ENCODE measurements around the gene GPR89B. TPM values are rescaled to one million over a fixed set of nuclear protein-coding genes. Genes with fewer than 3 reads are reported as not detected.
"Not testable (repeated sequence)": the region's sequence is repeated elsewhere in the genome, so short reads cannot be mapped to it uniquely, and the experiment has no call there.

The GPR89B gene
- total RNA-seq, 1 donor from 2014 or later: 8.5 TPM

DNA sequence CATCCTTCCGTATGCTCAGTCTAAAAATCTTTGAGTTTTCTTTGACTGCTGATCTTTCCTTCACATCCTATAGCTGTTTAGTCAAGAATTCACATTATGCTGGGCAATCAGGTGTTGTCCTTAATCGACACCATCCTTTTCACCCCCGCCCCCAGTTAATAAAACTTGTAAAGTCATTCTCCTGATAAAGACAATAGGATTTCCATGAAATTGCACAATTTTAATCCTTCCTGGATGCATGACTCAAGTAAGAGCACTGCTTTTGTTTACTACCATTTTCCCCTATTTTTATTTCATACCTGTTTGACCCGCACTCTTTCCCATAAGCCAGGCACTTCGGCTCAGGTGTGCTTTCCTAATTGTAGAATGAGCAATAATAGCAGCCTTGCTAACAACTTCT, 96.7 kb downstream of the GPR89B start:
- not testable (repeated sequence) for ATAC-seq; DNase-seq (ENCODE audit: low spot score)

DNA sequence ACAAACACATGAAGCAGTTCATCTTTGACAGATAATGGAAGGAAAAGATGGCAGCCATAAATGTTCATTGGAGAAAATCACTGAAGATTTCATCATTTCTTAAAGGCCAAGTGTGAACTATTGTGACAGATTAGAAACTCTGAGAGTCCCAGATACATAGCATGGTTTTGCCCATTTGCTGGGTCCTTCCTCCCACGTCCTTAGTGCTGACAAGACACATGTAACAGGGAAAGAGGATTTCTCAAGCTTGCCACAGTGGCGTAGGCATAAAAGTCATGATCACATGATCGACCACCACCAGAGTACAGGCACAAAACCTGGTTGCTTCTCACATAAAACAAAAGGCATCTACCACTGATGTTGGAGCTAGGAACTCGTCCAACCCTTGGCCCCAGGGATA, 98.8 kb downstream of the GPR89B start:
- not testable (repeated sequence) for DNase-seq (ENCODE audit: low spot score); ATAC-seq

- not testable (repeated sequence) for DNase-seq (ENCODE audit: low spot score); ATAC-seq
Measured at GRCh38 chr1:148032247-148032646, 104.0 kb downstream of the GPR89B start.

DNA sequence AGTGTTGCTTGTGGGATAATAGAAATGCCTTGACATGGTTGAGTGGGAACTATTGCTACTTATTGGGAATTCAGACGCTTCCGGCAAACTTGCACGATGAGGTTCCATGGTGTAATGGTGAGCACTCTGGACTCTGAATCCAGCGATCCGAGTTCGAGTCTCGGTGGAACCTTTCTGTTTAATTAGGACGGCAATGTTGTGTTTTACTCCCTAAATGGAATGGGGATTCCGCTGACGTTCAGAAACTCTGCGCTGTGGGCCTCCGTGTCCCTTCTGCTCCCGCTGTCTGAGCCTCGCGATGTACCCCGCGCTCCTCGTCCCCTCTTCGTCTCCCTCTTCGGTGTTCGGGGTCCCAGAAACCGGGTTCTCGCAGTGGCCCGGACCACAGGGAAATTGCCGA, 104.5 kb downstream of the GPR89B start:
- ATAC-seq: peak; percentile 18
- not testable (repeated sequence) for DNase-seq (ENCODE audit: low spot score)

DNA sequence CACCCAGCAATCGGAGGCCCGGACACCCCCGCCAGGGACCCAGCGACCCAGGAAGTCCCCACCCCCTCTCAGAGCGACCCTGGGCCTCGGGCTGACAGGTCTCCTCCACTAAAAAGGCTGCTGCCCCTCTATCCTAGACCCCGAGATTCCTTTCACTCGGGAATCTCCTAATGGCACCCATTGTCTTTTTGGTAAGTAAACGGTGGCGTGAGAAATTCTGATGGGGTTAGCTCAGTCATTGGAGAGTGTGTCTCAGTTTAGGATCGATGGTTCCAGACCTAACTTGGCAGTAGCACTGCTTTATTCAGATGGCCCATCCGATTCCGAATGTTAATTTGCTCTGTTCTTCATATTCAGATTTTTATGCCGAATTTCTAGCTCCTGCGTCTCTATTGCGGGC, 104.9 kb downstream of the GPR89B start:
- not testable (repeated sequence) for DNase-seq (ENCODE audit: low spot score)
- peak; percentile 44 for ATAC-seq

DNA sequence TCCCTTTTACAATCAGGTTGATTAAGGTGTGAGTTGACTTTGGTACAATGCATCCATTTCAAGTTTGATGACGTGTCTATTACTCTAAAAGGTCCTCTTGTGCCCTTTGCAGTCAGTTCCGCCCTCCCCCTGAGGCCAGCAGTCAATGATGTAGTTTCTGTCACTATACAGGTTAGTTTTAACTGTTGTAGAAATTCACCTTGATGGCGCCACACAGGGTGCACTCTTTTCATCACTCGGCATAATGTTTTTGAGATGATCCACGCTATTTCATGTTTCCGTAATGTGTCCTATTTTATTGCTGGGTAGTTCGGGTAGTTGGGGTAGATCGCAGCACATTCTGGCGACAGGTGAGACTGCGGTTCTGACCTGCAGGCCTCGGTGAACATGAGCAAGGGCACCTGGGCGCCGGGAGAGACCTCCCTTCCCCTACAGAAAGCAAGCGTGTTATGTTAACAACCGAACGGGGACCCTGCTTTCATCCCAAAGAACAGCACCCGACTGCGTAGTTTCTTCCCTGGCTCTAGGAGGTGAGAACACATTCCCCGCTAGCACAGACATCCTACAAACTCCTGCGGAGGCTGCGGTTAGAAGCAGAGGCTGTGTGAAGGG, 109.7 kb downstream of the GPR89B start:
- ATAC-seq: peak; percentile 31
- DNase-seq (ENCODE audit: low spot score): not testable (repeated sequence)

DNA sequence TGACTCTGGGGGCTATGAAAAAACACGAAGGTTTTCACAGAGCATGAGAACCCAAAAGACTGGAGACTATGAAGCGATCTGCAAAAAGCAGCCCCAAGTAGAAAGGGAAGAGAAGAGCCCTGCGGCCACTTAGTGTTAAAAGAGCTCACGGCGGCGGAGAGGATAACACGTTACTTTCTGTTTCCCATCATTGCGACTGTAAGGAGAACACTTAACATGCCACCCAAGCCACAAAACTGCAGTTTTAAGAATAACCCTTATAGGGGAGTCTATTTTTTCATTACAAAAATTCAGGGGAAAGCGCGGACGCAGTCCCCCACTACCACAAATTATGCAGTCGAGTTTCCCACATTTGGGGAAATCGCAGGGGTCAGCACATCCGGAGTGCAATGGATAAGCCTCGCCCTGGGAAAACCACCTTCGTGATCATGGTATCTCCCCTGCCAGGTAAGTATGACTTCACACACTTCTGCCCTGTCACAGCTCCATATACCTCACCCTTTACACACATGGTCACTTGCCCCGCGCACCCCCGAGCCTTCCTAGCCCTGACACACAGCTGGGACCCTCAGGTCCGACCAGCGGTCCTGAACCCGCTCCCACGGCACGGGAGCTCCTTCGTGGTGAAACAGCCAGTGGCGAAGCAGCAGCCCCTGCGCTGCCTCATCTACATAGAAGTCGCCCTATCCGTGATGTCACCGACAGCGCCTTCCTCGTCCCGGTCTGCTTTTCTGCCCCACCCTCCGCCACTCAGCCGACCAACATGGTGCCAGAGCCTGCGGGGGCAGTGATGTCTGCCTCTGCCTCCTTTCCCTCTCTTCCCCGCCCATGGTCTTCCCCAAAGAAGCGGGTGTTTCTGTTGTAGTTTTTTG, 110.5 kb downstream of the GPR89B start:
- ATAC-seq (peak; percentile 86), DNase-seq (ENCODE audit: low spot score) (peak; percentile 74)

Other genes starting within 250 kb of the GPR89B start
- gene GJA5, start 167.8 kb upstream of the GPR89B start, total RNA-seq: 1.1 TPM
- not detected for gene GJA8, start 25.6 kb upstream of the GPR89B start, total RNA-seq
- 10.9 TPM for gene NBPF11, start 223.9 kb downstream of the GPR89B start, total RNA-seq